ENCODE results near the gene KCTD1.

Gene KCTD1

GRCh38 chr18:26561769-26562168 is 13.4 kb upstream of the KCTD1 start:
- DNase-seq (ENCODE audit: low read depth): no peak
- TF ChIP-seq CTCF (IDR thresholded peaks at IDR 0.05; ENCODE audit: insufficient read depth, low read depth, low read length, missing control alignments): no peak
- H3K4me3 ChIP-seq (ENCODE audit: low read length): no peak overlapping the region

- no peak for DNase-seq (ENCODE audit: low read depth)
- no peak for TF ChIP-seq CTCF (IDR thresholded peaks at IDR 0.05; ENCODE audit: insufficient read depth, low read depth, low read length, missing control alignments)
- H3K4me3 ChIP-seq (ENCODE audit: low read length): no peak overlapping the region
Observed at GRCh38 chr18:26556573-26556972, 8.2 kb upstream of the KCTD1 start.

- no peak for DNase-seq (ENCODE audit: low read depth)
- TF ChIP-seq CTCF (IDR thresholded peaks at IDR 0.05; ENCODE audit: insufficient read depth, low read depth, low read length, missing control alignments): no peak
Observed at GRCh38 chr18:26555804-26556553, 7.6 kb upstream of the KCTD1 start.

GRCh38 chr18:26553943-26554342 is 5.6 kb upstream of the KCTD1 start:
- H3K4me3 ChIP-seq (ENCODE audit: low read length): no peak overlapping the region
- no peak for DNase-seq (ENCODE audit: low read depth)
- no peak for TF ChIP-seq CTCF (IDR thresholded peaks at IDR 0.05; ENCODE audit: insufficient read depth, low read depth, low read length, missing control alignments)

More at GRCh38 chr18:26555804-26556553, 7.6 kb upstream of the KCTD1 start:
- no peak overlapping the region for H3K4me3 ChIP-seq (ENCODE audit: low read length)

- DNase-seq (ENCODE audit: low read depth): no peak
Observed at GRCh38 chr18:26551695-26552081, 3.3 kb upstream of the KCTD1 start.

GRCh38 chr18:26550998-26551694 is 2.8 kb upstream of the KCTD1 start:
- peak; percentile 37 for DNase-seq (ENCODE audit: low read depth)
- peak overlapping the region; percentile 17 for H3K4me3 ChIP-seq (ENCODE audit: low read length)
- TF ChIP-seq CTCF (IDR thresholded peaks at IDR 0.05; ENCODE audit: insufficient read depth, low read depth, low read length, missing control alignments): no peak

More at GRCh38 chr18:26551695-26552081, 3.3 kb upstream of the KCTD1 start:
- no peak overlapping the region for H3K4me3 ChIP-seq (ENCODE audit: low read length)
- no peak for TF ChIP-seq CTCF (IDR thresholded peaks at IDR 0.05; ENCODE audit: insufficient read depth, low read depth, low read length, missing control alignments)
